Right lobe of liver (tissue), 6 donors: ENCODE measurements around the gene ACIN1. TPM values are rescaled to one million over a fixed set of nuclear protein-coding genes. Genes with fewer than 3 reads are reported as not detected.
A peak's percentile ranks its signal among the peaks of the same experiment; 100 is the strongest.

ENCODE experiments used
- ATAC-seq, 4 donors: fragments of 200-7000 bp; cut with Tn5 transposase; one replicate each; pipeline ENCODE4 v1.9.1; 2020; ENCODE audit warnings: mild to moderate bottlenecking in 4 of 4, moderate library complexity in 4 of 4
- DNase-seq, 3 donors: peaks; one replicate each; pipeline ENCODE4 v3.0.0-alpha.2; 2020
- H3K27ac ChIP-seq, 3 donors: fragments of 200-600 bp; one replicate each; pipeline ENCODE4 v1.8.0; 2022
- H3K27me3 ChIP-seq, 2 donors: fragments of 200-600 bp; one replicate each; pipeline ENCODE4 v1.8.0; 2022
- H3K36me3 ChIP-seq, 4 donors: fragments of 200-600 bp; sonication (generic) in 1 of 4; one replicate each; pipeline versions ENCODE4 v1.5.1 to v1.8.0; 2017 to 2022; ENCODE audit warnings: control low read depth in 1 of 4
- H3K4me1 ChIP-seq, 4 donors: fragments of 200-600 bp; sonication (generic) in 1 of 4; one replicate each; pipeline versions ENCODE4 v1.5.1 to v1.8.0; 2017 to 2022; ENCODE audit warnings: control low read depth in 1 of 4
- H3K4me3 ChIP-seq, 3 donors: fragments of 200-600 bp; one replicate each; pipeline ENCODE4 v1.8.0; 2022
- H3K9me3 ChIP-seq, 4 donors: fragments of 200-600 bp; sonication (generic) in 1 of 4; one replicate each; pipeline versions ENCODE4 v1.5.1 to v1.8.0; 2017 to 2022; ENCODE audit warnings: control low read depth in 1 of 4
- CTCF ChIP-seq, 4 donors: fragments of 200-600 bp in 3 of 4; fragments of 450-650 bp in 1 of 4; IDR thresholded peaks; one replicate each; pipeline versions ENCODE4 v1.5.1 to v1.8.0; 2016 to 2022; ENCODE audit warnings: antibody characterized with exemption in 4 of 4, mild to moderate bottlenecking in 2 of 4
- POLR2A ChIP-seq: fragments of 450-650 bp; IDR thresholded peaks from one replicate; pipeline ENCODE4 v1.6.1; 2017; ENCODE audit warnings: antibody characterized with exemption, mild to moderate bottlenecking
- WGBS: methylation state at CpG from one replicate; pipeline ENCODE4 v1.1.6; 2018; ENCODE audit warnings: low coverage, low lambda C conversion rate; ENCODE audit not compliant: insufficient coverage; ENCODE audit errors: missing lambda C conversion rate; 5-methylcytosine and 5-hydroxymethylcytosine counted together
- intact Hi-C, 2 donors: fragments of 100-400 bp; cut with DNase I; formaldehyde crosslinking; loops; one replicate each; pipeline versions ENCODE4 v1.11.2 to v1.14.1; 2022
- total RNA-seq, 6 experiments: library from RNA; depleted of rRNA in 2 of 6; stranded (reverse); fragments of >200 nt in 2 of 6; fragmentation: NEBNext Ultra II Directional in 3 of 6; extraction: Animal tissue kit (Norgen Biotek cat#: 25700) in 3 of 6; gene quantifications; one replicate each; pipeline versions ENCODE4 v1.1.0 to v1.2.4, GENCODE V29; 2016 to 2023
- donor health status: DM: no; HTN: yes; CAD: no.
- donor health status: DM: no; HTN: no; CAD: no.
- donor health status: DM: no; HTN: no; CAD: no.
- donor health status: DM: no; HTN: yes; CAD: no.
- donor health status: DM: no; HTN: yes; CAD: no.

Gene ACIN1
- total RNA-seq, 6 experiments from 2014 or later: 40.5 to 66.1 (median 52.9) TPM

- H3K4me1 ChIP-seq: no peaks in the 10 kb centered on the region
- no peaks in the 10 kb centered on the region for H3K9me3 ChIP-seq
- no peak for DNase-seq
- 70% methylated on average over 7 of the region's 13 CpGs for WGBS
- intact Hi-C loops: no loop called here
- no peaks in the 10 kb centered on the region for H3K36me3 ChIP-seq
- no peak for TF ChIP-seq POLR2A
- no peak for TF ChIP-seq CTCF (IDR thresholded peaks at IDR 0.05)
- ATAC-seq: peak in 1 of 4 donors; percentile 42
- H3K27ac ChIP-seq: no peak overlapping the region
- H3K27me3 ChIP-seq: no peaks in the 10 kb centered on the region
- no peak overlapping the region for H3K4me3 ChIP-seq
Measured at GRCh38 chr14:23045419-23046357, 49.2 kb downstream of the ACIN1 start.

- no peak for DNase-seq
- intact Hi-C loops: no loop called here
- WGBS: 75% methylated on average over 6 of the region's 8 CpGs
Measured at GRCh38 chr14:23044840-23045239, 50.1 kb downstream of the ACIN1 start.

GRCh38 chr14:23043754-23044153 is 51.2 kb downstream of the ACIN1 start:
- intact Hi-C loops: no loop called here
- H3K9me3 ChIP-seq: no peaks in the 10 kb centered on the region
- no peak for TF ChIP-seq POLR2A
- TF ChIP-seq CTCF (IDR thresholded peaks at IDR 0.05): no peak
- WGBS: 93% methylated on average over 2 of the region's 3 CpGs
- no peak overlapping the region for H3K27ac ChIP-seq
- ATAC-seq (no peak), DNase-seq (no peak)
- no peaks in the 10 kb centered on the region for H3K4me1 ChIP-seq
- no peaks in the 10 kb centered on the region for H3K36me3 ChIP-seq
- no peak overlapping the region for H3K4me3 ChIP-seq
- no peaks in the 10 kb centered on the region for H3K27me3 ChIP-seq

More at GRCh38 chr14:23044840-23045239, 50.1 kb downstream of the ACIN1 start:
- no peak for ATAC-seq
- no peaks in the 10 kb centered on the region for H3K9me3 ChIP-seq
- H3K27me3 ChIP-seq: no peaks in the 10 kb centered on the region
- no peaks in the 10 kb centered on the region for H3K36me3 ChIP-seq
- TF ChIP-seq CTCF (IDR thresholded peaks at IDR 0.05) (no peak), POLR2A (no peak)
- no peak overlapping the region for H3K27ac ChIP-seq
- no peak overlapping the region for H3K4me3 ChIP-seq
- no peaks in the 10 kb centered on the region for H3K4me1 ChIP-seq

GRCh38 chr14:23043145-23043544 is 51.8 kb downstream of the ACIN1 start:
- intact Hi-C loops: no loop called here

More at GRCh38 chr14:23043145-23043544, 51.8 kb downstream of the ACIN1 start:
- H3K4me1 ChIP-seq: no peaks in the 10 kb centered on the region
- H3K4me3 ChIP-seq: no peak overlapping the region
- no peak overlapping the region for H3K27ac ChIP-seq
- H3K36me3 ChIP-seq: no peaks in the 10 kb centered on the region
- no peaks in the 10 kb centered on the region for H3K27me3 ChIP-seq
- DNase-seq: no peak
- TF ChIP-seq POLR2A (no peak), CTCF (IDR thresholded peaks at IDR 0.05) (no peak)
- ATAC-seq: no peak
- 68% methylated on average over 4 of the region's 6 CpGs for WGBS
- no peaks in the 10 kb centered on the region for H3K9me3 ChIP-seq
